Naive thymus-derived CD4-positive, alpha-beta T cell (primary cell): ENCODE results near the gene PPP1R12C. TPM values are rescaled to one million over a fixed set of nuclear protein-coding genes. Genes with fewer than 3 reads are reported as not detected.
A peak's percentile ranks its signal among the peaks of the same experiment; 100 is the strongest.

Experiments
- ATAC-seq: fragments of 150-1000 bp; cut with Tn5 transposase; 2 replicates; pipeline ENCODE4 v1.10.0; 2021; ENCODE audit warnings: mild to moderate bottlenecking, moderate library complexity
- CTCF ChIA-PET: fragments of 350-600 bp; sonication (Branson Sonifier 250); formaldehyde crosslinking; loops from one replicate; lab custom pipeline; 2021; ENCODE audit warnings: antibody characterized with exemption; lab: Charles Lee
- POLR2A ChIA-PET: fragments of 350-600 bp; sonication (Branson Sonifier 250); formaldehyde crosslinking; loops from one replicate; lab custom pipeline; 2021; ENCODE audit warnings: antibody characterized with exemption, inconsistent platforms; lab: Charles Lee
- DNase-seq, 9 donors: peaks; one replicate each; pipeline versions ENCODE4 v3.0.0 to v3.0.0-alpha.2; 2020 to 2022; ENCODE audit warnings: mixed read lengths in 1 of 9
- H3K27ac ChIP-seq: one replicate; pipeline ENCODE4 v1.7.0; 2013; ENCODE audit warnings: mild to moderate bottlenecking, low read depth, low read length, moderate library complexity
- H3K27me3 ChIP-seq, 2 donors: one replicate each; pipeline ENCODE4 v1.7.0; 2013; ENCODE audit warnings: low read length in 2 of 2, mild to moderate bottlenecking in 2 of 2, moderate library complexity in 2 of 2; ENCODE audit not compliant: control insufficient read depth in 2 of 2, insufficient read depth in 2 of 2
- H3K36me3 ChIP-seq, 3 experiments: 1 replicate in 2 of 3; 2 replicates in 1 of 3; pipeline ENCODE4 v1.7.0; 2013; ENCODE audit warnings: low read length in 3 of 3, mild to moderate bottlenecking in 3 of 3, moderate library complexity in 1 of 3; ENCODE audit not compliant: insufficient read depth in 3 of 3, control insufficient read depth in 2 of 3
- H3K4me1 ChIP-seq, 2 donors: one replicate each; pipeline ENCODE4 v1.7.0; 2013; ENCODE audit warnings: low read length in 2 of 2, mild to moderate bottlenecking in 2 of 2, moderate library complexity in 1 of 2; ENCODE audit not compliant: control insufficient read depth in 2 of 2, insufficient read depth in 2 of 2
- H3K4me3 ChIP-seq: 2 replicates; pipeline ENCODE4 v1.7.0; 2013; ENCODE audit warnings: mild to moderate bottlenecking, low read length
- H3K9me3 ChIP-seq, 3 experiments: 1 replicate in 2 of 3; 2 replicates in 1 of 3; pipeline ENCODE4 v1.7.0; 2013; ENCODE audit warnings: low read length in 3 of 3; ENCODE audit not compliant: control insufficient read depth in 2 of 3
- H3K27ac Mint-ChIP-seq, 9 donors: one replicate each; pipeline ENCODE4 v1.8.0; 2020 to 2022; ENCODE audit warnings: mixed read lengths in 9 of 9, mild to moderate bottlenecking in 8 of 9, moderate library complexity in 5 of 9, inconsistent platforms in 2 of 9
- H3K27me3 Mint-ChIP-seq, 5 donors: one replicate each; pipeline ENCODE4 v1.8.0; 2021 to 2022; ENCODE audit warnings: mixed read lengths in 5 of 5, mild to moderate bottlenecking in 1 of 5
- H3K36me3 Mint-ChIP-seq, 5 donors: one replicate each; pipeline ENCODE4 v1.8.0; 2020 to 2022; ENCODE audit warnings: mixed read lengths in 5 of 5, mild to moderate bottlenecking in 3 of 5, inconsistent platforms in 1 of 5
- H3K4me1 Mint-ChIP-seq, 7 donors: one replicate each; pipeline ENCODE4 v1.8.0; 2020 to 2022; ENCODE audit warnings: mixed read lengths in 7 of 7, mild to moderate bottlenecking in 3 of 7, inconsistent platforms in 1 of 7
- H3K4me3 Mint-ChIP-seq, 10 donors: one replicate each; pipeline ENCODE4 v1.8.0; 2020 to 2022; ENCODE audit warnings: mild to moderate bottlenecking in 10 of 10, mixed read lengths in 10 of 10, moderate library complexity in 6 of 10, inconsistent platforms in 2 of 10
- H3K9me3 Mint-ChIP-seq, 11 donors: one replicate each; pipeline ENCODE4 v1.8.0; 2020 to 2022; ENCODE audit warnings: mixed read lengths in 11 of 11, mild to moderate bottlenecking in 4 of 11, inconsistent platforms in 1 of 11, moderate library complexity in 1 of 11
- intact Hi-C, 2 donors: fragments of 100-400 bp; cut with micrococcal nuclease; formaldehyde crosslinking; loops; one replicate each; pipeline ENCODE4 v1.15.1; 2023
- polyA plus RNA-seq, 2 donors: library from polyadenylated mRNA; unstranded; fragments of 300-500 nt; fragmentation: Illumina TruSeq; gene quantifications; one replicate each; pipeline ENCODE4 v1.2.3, GENCODE V29; 2021
- total RNA-seq, 6 experiments: library from RNA in 5 of 6; stranded (reverse) in 5 of 6; gene quantifications; 1 replicate in 5 of 6; 2 replicates in 1 of 6; pipeline ENCODE4 v1.2.3 and lab custom pipeline; 2021 to 2026

The PPP1R12C gene
- total and polyA plus RNA-seq, 7 experiments from 2014 or later: 3.8 to 180 (median 142) TPM

GRCh38 chr19:55080121-55080967 lies 37.1 kb downstream of the PPP1R12C start:
- peak in 7 of 9 donors; percentile 40 to 81 (median 53) for DNase-seq
- H3K27me3 ChIP-seq: peaks cover 0 to 9% of the 10 kb centered on the region in 2 donors
- H3K27ac ChIP-seq: no peak overlapping the region
- H3K9me3 Mint-ChIP-seq: peaks cover 0 to 4% (median 0%) of the 10 kb centered on the region in 11 donors
- ATAC-seq: peak; percentile 66
- H3K4me3 ChIP-seq: peak overlapping the region; percentile 53
- no peaks in the 10 kb centered on the region for H3K9me3 ChIP-seq
- ChIA-PET CTCF (no interaction called here), POLR2A (interaction anchor here (0.8 to 1.5 kb wide), 2 partner anchors 17 to 177 kb away, joined by 3 to 4 read pairs; partner anchors contain the start of gene RDH13)
- H3K4me1 Mint-ChIP-seq: peaks cover 12 to 30% (median 20%) of the 10 kb centered on the region in 7 donors
- H3K4me1 ChIP-seq: peaks cover 10 to 15% of the 10 kb centered on the region in 2 donors
- intact Hi-C loops: loop anchor here (2.0 to 10.0 kb wide), 5 partner anchors 36 to 616 kb away; partner anchors contain the start of genes PPP1R12C (in 1 of the 2) and PPP6R1 (in 1 of the 2)
- peaks cover 0 to 10% (median 0%) of the 10 kb centered on the region in 5 donors for H3K36me3 Mint-ChIP-seq
- peak overlapping the region in 6 of 9 donors; percentile 56 to 96 (median 66) for H3K27ac Mint-ChIP-seq
- H3K36me3 ChIP-seq: no peaks in the 10 kb centered on the region
- peak overlapping the region; percentile 78 to 92 (median 86) for H3K4me3 Mint-ChIP-seq
- H3K27me3 Mint-ChIP-seq: peaks cover 29 to 44% (median 41%) of the 10 kb centered on the region in 5 donors

GRCh38 chr19:55079400-55080038 lies 37.9 kb downstream of the PPP1R12C start:
- POLR2A ChIA-PET: interaction anchor here (0.6 to 1.5 kb wide), 2 partner anchors 10 to 17 kb away, joined by 3 to 4 read pairs; partner anchors contain the start of gene RDH13
- no peaks in the 10 kb centered on the region for H3K36me3 ChIP-seq
- H3K4me3 Mint-ChIP-seq: peak overlapping the region; percentile 42 to 92 (median 84)
- H3K4me1 ChIP-seq: peaks cover 10 to 15% of the 10 kb centered on the region in 2 donors
- ATAC-seq (no peak), DNase-seq (no peak)
- peaks cover 28 to 51% (median 43%) of the 10 kb centered on the region in 5 donors for H3K27me3 Mint-ChIP-seq
- intact Hi-C loops: loop anchor here (2.0 to 10.0 kb wide), 5 partner anchors 37 to 615 kb away; partner anchors contain the start of genes PPP1R12C (in 1 of the 2) and PPP6R1 (in 1 of the 2)
- peaks cover 0 to 9% of the 10 kb centered on the region in 2 donors for H3K27me3 ChIP-seq
- H3K27ac Mint-ChIP-seq: peak overlapping the region in 2 of 9 donors; percentile 21 to 96
- H3K36me3 Mint-ChIP-seq: peaks cover 0 to 10% (median 0%) of the 10 kb centered on the region in 5 donors
- no peaks in the 10 kb centered on the region for H3K9me3 ChIP-seq
- no peak overlapping the region for H3K27ac ChIP-seq
- H3K9me3 Mint-ChIP-seq: peaks cover 0 to 6% (median 0%) of the 10 kb centered on the region in 11 donors
- H3K4me3 ChIP-seq: no peak overlapping the region
- CTCF ChIA-PET: no interaction called here
- peaks cover 12 to 30% (median 20%) of the 10 kb centered on the region in 7 donors for H3K4me1 Mint-ChIP-seq

DNA sequence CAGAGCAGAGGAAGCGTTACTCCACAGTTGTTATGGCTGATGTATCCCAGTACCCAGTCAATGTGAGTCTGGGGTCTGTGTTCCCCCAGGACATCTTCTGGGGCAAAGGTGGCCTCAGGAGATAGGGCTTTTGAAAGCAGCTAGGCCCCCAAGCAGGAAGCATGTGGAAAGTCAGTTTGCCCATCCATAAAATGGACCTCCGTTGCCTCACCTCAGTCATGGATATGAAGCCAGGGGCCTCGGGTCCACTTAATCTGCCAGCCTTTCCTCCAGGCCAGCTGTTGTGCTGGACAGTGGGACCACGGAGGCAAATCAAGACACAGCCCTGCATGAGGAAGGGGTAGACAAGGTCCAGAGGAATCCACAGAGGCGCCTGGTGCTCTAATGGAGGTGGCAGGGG lies 38.4 kb downstream of the PPP1R12C start:
- H3K9me3 Mint-ChIP-seq: peaks cover 0 to 8% (median 2%) of the 10 kb centered on the region in 11 donors
- POLR2A ChIA-PET: interaction anchor here (0.6 kb wide), 1 partner anchor 9 kb away, joined by 3 read pairs; no protein-coding TSS in a partner anchor
- intact Hi-C loops: no loop called here
- Histone ChIP-seq H3K36me3 (no peaks in the 10 kb centered on the region), H3K4me1 (peaks cover 10 to 15% of the 10 kb centered on the region in 2 donors), H3K27ac (no peak overlapping the region), H3K9me3 (no peaks in the 10 kb centered on the region), H3K4me3 (no peak overlapping the region), H3K27me3 (peaks cover 0 to 9% of the 10 kb centered on the region in 2 donors)
- H3K27ac Mint-ChIP-seq: peak overlapping the region in 1 of 9 donors; percentile 70
- ATAC-seq (no peak), DNase-seq (no peak)
- CTCF ChIA-PET: no interaction called here
- peaks cover 12 to 30% (median 18%) of the 10 kb centered on the region in 7 donors for H3K4me1 Mint-ChIP-seq
- peak overlapping the region in 8 of 10 donors; percentile 8 to 84 (median 48) for H3K4me3 Mint-ChIP-seq
- peaks cover 27 to 47% (median 42%) of the 10 kb centered on the region in 5 donors for H3K27me3 Mint-ChIP-seq
- H3K36me3 Mint-ChIP-seq: peaks cover 0 to 10% (median 0%) of the 10 kb centered on the region in 5 donors

GRCh38 chr19:55077106-55077505 lies 40.3 kb downstream of the PPP1R12C start:
- no peak for DNase-seq
- Histone ChIP-seq H3K4me1 (peaks cover 10% of the 10 kb centered on the region in 2 donors), H3K4me3 (no peak overlapping the region), H3K27me3 (no peaks in the 10 kb centered on the region), H3K36me3 (no peaks in the 10 kb centered on the region), H3K9me3 (no peaks in the 10 kb centered on the region), H3K27ac (no peak overlapping the region)
- ChIA-PET CTCF (no interaction called here), POLR2A (interaction anchor here (0.7 kb wide), 1 partner anchor 503 kb away, joined by 3 read pairs; no protein-coding TSS in a partner anchor)
- no peak overlapping the region for H3K27ac Mint-ChIP-seq
- H3K27me3 Mint-ChIP-seq: peaks cover 18 to 43% (median 41%) of the 10 kb centered on the region in 5 donors
- intact Hi-C loops: no loop called here
- H3K4me3 Mint-ChIP-seq: no peak overlapping the region
- H3K4me1 Mint-ChIP-seq: peaks cover 12 to 20% (median 17%) of the 10 kb centered on the region in 7 donors
- no peak for ATAC-seq
- H3K9me3 Mint-ChIP-seq: peaks cover 0 to 21% (median 9%) of the 10 kb centered on the region in 11 donors
- H3K36me3 Mint-ChIP-seq: peaks cover 0 to 8% (median 0%) of the 10 kb centered on the region in 5 donors

GRCh38 chr19:55076321-55076720 lies 41.1 kb downstream of the PPP1R12C start:
- intact Hi-C loops: no loop called here
- Histone ChIP-seq H3K4me3 (no peak overlapping the region), H3K4me1 (peaks cover 4 to 10% of the 10 kb centered on the region in 2 donors), H3K36me3 (no peaks in the 10 kb centered on the region), H3K27me3 (no peaks in the 10 kb centered on the region), H3K27ac (no peak overlapping the region), H3K9me3 (no peaks in the 10 kb centered on the region)
- DNase-seq (no peak), ATAC-seq (no peak)
- POLR2A ChIA-PET: interaction anchor here (0.7 kb wide), 1 partner anchor 504 kb away, joined by 3 read pairs; no protein-coding TSS in a partner anchor
- Mint-ChIP-seq H3K36me3 (peaks cover 0 to 7% (median 0%) of the 10 kb centered on the region in 5 donors), H3K4me1 (peaks cover 12 to 20% (median 16%) of the 10 kb centered on the region in 7 donors), H3K27ac (no peak overlapping the region), H3K27me3 (peaks cover 18 to 51% (median 49%) of the 10 kb centered on the region in 5 donors), H3K9me3 (peaks cover 0 to 21% (median 9%) of the 10 kb centered on the region in 11 donors), H3K4me3 (no peak overlapping the region)
- CTCF ChIA-PET: no interaction called here
